H1 (cell line): Measurements from ENCODE around the gene GCKR.

Experiments
- CEBPB ChIP-seq: IDR thresholded peaks from 2 replicates; pipeline ENCODE4 v1.6.1; 2012; ENCODE audit warnings: low read depth, low read length
- KDM4A ChIP-seq: IDR thresholded peaks from one replicate; pipeline ENCODE4 v1.7.1; 2012; ENCODE audit warnings: low read depth, mild to moderate bottlenecking, moderate library complexity, low read length, inconsistent platforms; ENCODE audit not compliant: severe bottlenecking
- PHF8 ChIP-seq: fragments of 200-600 bp; sonication (generic); conservative IDR thresholded peaks from 2 replicates; pipeline ENCODE4 v1.7.1; 2012; ENCODE audit warnings: low read depth, mild to moderate bottlenecking, inconsistent platforms, low read length, moderate library complexity
- POLR2AphosphoS5 ChIP-seq: IDR thresholded peaks from 2 replicates; pipeline ENCODE4 v1.6.1; 2011; ENCODE audit warnings: low read depth, low read length
- TF ChIP-seq, protein P1 (sequence below), 3 experiments: IDR thresholded peaks; 1 replicate in 2 of 3; 2 replicates in 1 of 3; pipeline versions ENCODE4 v1.5.1 to v1.6.1; 2011; ENCODE audit warnings: low read length in 3 of 3, mild to moderate bottlenecking in 3 of 3, inconsistent platforms in 2 of 3, low read depth in 1 of 3, moderate library complexity in 1 of 3; ENCODE audit not compliant: insufficient read depth in 1 of 3; ENCODE audit errors: control extremely low read depth in 1 of 3

DNA sequence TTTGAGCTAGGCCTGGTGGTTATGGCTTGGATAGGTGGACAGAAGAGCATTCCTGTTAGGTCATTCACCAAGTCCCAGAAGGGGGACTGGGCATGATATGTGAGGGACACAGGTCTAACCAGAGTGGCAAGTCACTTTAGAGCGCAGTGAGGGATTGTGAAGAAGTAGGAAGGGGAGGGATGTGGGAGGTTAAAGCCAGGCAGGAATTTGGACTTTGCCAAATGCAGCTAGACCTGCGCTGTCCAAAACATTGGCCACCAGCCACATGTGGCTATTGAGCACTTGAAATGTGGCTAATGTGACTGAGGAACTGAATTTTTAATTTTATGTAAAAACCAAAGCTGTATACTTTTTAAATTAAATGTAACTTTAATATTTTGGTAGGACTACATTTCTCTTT lies 23.7 kb downstream of the GCKR start:
- TF ChIP-seq, protein P1, sequence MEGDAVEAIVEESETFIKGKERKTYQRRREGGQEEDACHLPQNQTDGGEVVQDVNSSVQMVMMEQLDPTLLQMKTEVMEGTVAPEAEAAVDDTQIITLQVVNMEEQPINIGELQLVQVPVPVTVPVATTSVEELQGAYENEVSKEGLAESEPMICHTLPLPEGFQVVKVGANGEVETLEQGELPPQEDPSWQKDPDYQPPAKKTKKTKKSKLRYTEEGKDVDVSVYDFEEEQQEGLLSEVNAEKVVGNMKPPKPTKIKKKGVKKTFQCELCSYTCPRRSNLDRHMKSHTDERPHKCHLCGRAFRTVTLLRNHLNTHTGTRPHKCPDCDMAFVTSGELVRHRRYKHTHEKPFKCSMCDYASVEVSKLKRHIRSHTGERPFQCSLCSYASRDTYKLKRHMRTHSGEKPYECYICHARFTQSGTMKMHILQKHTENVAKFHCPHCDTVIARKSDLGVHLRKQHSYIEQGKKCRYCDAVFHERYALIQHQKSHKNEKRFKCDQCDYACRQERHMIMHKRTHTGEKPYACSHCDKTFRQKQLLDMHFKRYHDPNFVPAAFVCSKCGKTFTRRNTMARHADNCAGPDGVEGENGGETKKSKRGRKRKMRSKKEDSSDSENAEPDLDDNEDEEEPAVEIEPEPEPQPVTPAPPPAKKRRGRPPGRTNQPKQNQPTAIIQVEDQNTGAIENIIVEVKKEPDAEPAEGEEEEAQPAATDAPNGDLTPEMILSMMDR (IDR thresholded peaks at IDR 0.05; ENCODE audit: control extremely low read depth in 1 of 3, insufficient read depth in 1 of 3, low read depth in 1 of 3, low read length in 3 of 3), result no peak
- TF ChIP-seq CEBPB (no peak), KDM4A (no peak), POLR2AphosphoS5 (no peak), PHF8 (no peak)
